Endometrium (tissue), 2 donors: ENCODE measurements around the gene TMEM134.

Experiments
- FAIRE-seq: peaks from 2 replicates; lab custom pipeline; 2012; peaks lifted over from hg19 to GRCh38; lab: Jason Lieb, UNC
- donor health status: control.
- donor health status: control.

TMEM134 gene

DNA sequence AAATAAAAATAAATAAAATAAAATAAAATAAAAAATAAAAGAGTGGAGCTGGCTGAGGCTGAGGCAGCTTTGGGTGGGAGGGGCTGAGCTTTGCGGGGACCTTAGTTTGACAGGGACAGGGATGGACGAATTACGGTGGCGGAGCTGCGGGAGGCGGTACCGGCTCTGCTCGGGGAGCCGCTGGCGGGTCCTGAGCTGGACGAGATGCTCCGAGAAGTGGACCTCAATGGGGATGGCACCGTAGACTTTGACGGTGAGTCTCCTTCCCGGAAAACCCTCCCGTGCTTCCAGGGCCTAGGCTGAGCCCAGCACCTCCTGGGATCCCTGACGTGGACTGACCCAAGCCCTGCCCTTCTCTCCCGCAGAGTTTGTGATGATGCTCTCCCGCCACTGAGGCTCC is 10.8 kb downstream of the TMEM134 start:
- FAIRE-seq: no peak

DNA sequence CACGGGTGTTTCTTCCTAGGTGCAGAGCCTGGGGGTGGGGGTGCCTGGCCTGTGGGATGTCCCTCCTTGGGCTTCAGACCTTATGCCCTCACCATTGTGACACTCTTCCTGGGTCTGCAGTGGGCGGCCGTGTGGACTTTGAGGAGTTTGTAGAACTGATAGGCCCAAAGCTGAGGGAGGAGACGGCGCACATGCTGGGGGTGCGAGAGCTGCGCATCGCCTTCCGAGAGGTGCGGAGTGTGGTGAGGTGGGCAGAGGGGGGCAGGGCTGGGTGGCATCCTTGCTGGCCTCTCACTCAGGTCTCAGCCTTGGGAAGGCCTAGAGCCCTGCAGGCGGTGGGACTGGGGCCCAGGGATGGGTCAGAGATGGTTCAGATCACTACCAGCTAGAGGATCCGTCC is 11.6 kb downstream of the TMEM134 start:
- no peak for FAIRE-seq

DNA sequence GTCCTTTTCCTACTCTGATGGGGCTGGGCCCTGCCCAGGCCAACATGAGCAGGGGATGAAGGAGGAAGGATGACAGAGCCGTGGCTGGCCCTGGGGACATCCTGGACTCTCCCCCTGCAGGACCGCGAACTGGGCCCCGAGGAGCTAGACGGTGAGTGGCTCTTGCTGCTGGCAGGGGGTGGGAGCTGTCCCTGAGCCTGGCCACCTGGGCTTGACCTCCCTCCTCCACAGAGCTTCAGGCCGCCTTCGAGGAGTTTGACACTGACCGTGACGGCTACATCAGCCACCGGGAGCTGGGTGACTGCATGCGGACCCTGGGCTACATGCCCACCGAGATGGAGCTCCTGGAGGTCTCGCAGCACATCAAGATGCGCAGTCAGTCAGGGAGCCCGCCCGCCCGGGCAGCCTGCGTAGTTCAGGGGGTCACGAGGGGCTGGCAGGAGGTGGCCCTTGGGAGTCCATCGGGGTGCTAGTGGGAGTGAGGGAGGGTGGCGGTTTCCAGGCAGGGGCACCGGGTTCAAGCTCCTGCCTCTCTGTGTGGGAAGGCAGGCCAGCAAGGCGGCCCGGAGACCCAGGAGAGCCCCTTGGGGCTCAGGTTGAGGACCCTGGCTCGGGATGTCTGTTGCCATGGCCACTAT is 12.9 kb downstream of the TMEM134 start:
- FAIRE-seq: no peak

DNA sequence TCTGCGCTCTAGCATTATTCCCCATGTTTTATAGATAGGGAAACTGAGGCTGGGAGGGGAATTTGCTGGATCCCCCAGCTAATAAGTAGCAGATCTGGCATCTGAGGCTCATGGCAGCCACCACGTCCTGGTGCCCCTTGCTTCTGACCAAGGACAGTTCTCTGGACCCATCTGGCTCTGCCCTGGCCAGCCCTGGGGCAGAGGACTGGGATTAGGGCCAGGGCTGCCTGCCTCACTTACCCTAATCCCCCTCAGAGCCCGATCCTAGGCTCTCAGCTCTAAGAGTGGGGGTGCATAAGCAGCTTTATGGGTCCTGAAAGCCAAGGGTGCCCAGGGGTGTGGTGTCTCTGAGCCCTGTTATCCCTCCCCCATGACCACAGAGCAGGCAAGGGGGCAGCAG is 14.0 kb downstream of the TMEM134 start, which contains the start of gene CABP4:
Gene CABP4, plus strand, starts transcription at position 301 of the 400 bp plus-strand sequence. Its CDS starts 70 bp downstream, at position 371.
- FAIRE-seq: no peak

GRCh38 chr11:67453816-67454732 is 15.0 kb downstream of the TMEM134 start:
- no peak for FAIRE-seq

DNA sequence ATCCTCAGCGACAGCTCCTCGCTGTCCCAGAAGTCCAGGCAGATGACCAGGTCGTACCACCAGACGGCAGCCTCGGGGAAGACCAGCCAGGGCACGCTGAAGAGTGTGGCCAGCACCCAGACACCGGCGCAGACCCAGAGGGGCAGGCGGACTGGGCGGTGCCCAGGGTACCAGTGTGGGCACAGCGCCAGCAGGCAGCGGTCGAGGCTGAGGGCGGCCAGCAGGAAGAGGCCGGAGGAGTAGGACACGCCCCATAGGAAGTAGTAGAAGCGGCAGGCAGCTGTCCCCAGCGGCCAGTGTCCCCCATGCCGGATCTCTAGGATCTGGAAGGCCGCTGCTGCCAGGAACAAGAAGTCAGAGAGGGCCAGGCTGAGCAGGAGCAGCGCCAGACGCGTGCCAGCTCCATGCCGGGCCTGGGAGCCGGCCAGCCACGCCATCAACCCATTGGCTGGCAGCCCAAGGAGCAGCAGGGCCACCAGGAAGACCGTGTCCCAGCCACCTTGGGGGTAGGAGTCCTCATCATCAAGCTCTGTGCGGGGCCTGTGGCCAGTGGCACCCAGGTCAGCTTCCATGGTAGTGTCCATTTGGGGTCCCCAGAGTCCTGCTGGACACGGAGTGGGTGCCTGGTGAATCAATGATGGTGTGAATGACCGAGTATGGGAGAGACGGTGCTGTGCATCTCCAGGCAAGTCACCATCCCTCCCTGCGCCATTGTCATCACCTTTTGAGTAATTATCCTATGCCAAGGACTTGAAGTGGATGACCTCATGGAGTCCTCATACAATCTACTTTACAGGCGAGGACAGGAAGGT is 16.7 kb downstream of the TMEM134 start, which contains the start of gene GPR152:
Gene GPR152, minus strand, starts transcription at position 589 of the 812 bp plus-strand sequence. Its CDS starts 5 bp downstream, at position 584.
- no peak for FAIRE-seq

- no peak for FAIRE-seq
Observed at GRCh38 chr11:67451658-67451976, 17.4 kb downstream of the TMEM134 start.

DNA sequence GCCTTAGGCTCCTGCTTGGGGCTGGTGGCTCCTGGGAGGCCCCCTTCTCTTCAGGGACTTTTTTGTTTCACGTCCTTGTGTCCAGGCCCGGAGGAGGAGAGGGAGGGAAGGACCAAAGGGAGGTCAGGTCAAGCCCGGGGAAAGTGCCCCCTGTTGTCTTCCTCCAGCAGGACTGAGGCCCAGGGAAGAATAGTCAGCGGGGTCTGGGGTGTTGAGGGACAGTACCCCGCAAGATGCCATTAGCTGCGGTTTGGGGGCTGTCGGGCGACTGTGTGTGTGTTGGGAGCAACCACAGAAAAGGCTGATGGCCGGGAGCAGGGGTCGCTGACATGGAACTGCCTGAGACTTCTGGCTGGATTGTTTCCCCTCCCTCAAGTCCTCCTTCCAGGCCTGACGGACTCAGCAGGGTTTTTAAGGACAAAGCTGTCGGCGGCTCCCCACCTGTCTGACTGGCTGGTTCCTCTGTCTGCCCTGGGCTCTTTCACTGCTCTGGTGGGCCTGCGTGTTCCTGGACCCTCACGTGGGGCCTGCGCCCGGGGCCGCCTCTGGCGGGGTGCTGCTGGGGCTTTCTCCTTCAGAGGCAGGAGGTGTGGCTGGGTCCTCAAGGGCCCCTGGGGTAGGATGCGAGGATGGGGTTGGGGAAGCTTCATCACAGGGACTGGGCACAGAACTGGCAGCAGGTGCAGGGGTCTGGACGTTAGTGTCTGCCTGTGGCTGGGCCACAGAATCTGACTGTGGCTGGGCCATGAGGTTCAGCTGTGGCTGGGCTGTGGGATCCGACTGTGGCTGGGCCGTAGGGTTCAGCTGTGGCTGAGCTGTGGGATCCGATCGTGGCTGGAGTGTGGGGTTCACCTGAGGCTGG is 18.0 kb downstream of the TMEM134 start:
- no peak for FAIRE-seq

DNA sequence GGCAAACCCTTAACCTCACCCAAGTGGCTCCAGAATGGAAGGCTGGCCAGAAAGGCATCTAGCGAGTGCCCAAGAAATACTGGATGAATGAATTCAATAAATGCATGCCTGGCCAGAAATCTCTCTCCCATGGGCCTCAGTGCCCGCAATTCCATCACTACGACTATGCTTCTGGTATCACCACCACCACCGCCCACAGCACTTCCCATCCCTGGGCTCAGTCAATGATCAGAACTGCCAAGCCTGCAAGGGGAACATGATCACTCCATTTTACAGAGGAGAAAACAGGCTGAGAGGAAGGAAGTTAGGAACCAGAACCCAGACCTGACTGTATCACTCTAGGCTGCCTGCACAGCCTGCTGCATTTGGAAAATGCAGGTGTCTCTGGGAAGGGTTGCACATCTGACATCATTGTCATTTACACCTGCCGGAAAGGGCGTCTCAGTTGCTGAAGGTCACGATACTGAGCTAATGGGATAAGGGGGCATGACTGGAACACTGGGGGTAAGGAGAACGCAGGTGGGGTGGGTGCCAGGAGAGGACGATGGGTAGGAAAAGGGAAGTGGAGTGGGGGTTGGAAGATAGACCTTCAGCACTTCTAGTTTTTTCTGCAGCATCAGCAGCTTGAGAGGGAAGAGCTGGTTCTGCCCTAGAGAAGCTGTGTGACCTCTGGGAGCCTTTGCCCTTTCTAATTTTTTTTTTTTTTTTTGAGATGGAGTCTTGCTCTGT is 19.8 kb downstream of the TMEM134 start:
- no peak for FAIRE-seq

GRCh38 chr11:67448220-67448609 is 20.8 kb downstream of the TMEM134 start:
- FAIRE-seq: no peak

DNA sequence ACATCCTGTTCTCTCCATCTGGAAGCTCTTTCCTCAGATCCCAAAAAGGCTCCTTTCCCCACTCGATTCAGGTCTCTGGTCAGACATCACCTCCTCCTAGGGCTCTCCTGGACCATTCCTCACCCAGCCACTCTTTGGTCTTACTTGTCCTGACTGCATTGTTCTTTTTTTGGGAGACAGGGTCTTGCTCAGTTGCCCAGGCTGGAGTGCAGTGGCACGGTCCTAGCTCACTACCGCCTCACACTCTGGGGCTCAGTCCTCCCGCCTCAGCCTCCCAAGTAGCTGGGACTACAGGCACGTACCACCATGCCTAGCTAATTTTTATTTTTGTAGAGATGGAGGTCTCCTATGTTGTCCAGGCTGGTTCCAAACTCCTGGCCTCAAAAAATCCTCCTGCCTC is 23.5 kb downstream of the TMEM134 start:
- no peak for FAIRE-seq

DNA sequence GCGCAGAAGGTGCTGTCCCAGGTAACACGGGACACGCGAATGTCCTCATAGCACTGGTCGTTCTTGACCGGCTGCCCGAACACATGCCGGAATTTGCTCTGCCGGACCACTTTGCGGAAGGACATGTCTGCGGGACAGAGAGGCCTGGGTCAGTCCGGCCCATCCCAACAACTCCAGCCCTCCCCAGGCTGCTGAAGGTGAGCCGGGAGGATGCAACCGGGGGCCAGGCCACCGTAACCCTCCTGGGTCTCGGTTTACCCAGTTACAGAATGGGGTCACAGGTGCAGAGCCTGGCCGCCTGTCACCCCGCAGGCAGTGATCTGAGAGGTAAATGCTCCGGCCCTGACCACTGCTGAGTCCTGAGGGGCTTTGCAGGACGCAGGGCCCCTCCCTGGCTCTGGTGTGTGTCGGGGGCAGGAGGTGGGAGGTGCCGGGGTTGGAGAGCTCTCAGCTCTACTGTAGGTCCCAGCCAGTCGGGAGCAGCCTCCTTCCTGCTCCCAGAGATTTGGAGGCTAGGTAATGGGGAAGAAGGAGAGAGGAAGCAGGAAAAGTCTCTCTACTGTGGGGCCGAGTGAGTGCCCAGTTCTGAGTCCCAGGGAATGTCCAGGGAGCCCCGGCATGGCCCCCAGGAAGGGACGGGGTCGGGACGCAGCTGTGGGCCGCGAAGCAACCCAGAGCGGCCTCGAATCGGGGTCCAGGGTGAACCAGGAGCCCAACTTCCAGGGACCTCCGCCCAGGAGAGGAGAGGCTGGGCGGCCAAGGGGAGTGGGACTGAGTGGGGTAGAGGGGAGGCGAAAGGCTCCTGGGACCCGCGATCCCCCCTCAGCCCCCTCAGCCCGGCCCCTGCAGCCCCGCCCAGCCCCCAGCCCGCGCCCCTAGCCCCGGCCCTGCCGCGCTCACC is 26.3 kb downstream of the TMEM134 start:
- FAIRE-seq: no peak

- FAIRE-seq: no peak
Observed at GRCh38 chr11:67441731-67442351, 27.2 kb downstream of the TMEM134 start.

DNA sequence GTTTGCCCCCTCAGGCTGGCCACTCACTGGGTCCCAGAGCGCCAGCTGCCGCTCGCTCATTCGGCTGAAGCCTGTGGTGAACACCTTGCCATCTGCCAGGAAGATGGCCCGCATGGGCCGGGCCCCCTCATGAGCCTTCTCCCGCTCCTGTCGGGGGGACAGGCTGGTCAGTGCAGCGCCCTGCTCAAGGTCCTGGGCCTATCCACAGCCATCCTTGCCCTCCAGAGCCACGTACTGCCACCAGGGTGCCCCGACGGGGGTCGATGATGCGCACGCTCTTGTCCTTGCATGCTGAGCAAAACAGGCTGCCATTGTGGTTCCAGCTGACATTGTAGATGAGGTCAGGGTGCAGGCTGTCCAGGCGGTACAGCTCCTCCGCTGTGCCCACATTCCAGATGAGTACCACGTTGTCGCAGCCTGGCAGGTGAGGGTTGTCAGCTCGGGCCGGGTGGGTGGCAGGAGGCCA is 27.9 kb downstream of the TMEM134 start:
- no peak for FAIRE-seq

GRCh38 chr11:67440229-67441097 is 28.6 kb downstream of the TMEM134 start:
- FAIRE-seq: no peak

GRCh38 chr11:67439321-67440228 is 29.5 kb downstream of the TMEM134 start:
- FAIRE-seq: no peak
